Measurements from ENCODE around the gene CA12.
A peak's percentile ranks its signal among the peaks of the same experiment; 100 is the strongest.

CA12 gene

DNA sequence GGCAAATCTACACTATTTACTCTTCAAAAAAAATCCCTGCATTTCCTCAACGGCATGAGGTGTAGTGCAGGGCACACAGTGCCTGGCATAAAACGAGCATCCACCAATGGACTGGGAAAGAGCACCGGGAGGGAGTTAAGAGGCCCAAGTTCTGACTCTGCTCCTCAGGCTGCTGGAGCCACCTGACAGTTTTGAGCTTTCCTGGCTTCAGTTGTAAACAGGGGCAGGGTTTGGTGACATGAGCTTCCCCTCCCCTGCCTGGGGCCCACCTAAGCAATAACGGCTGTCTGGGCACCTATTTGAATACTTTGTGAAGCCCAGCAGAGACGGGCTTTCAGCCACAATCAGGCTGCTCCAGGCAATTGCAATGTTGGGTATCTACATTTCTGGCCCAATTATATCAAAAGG is 16.4 kb downstream of the CA12 start:
- no peak for DNase-seq
- intact Hi-C loops (cut with DNase I) = no loop called here

DNA sequence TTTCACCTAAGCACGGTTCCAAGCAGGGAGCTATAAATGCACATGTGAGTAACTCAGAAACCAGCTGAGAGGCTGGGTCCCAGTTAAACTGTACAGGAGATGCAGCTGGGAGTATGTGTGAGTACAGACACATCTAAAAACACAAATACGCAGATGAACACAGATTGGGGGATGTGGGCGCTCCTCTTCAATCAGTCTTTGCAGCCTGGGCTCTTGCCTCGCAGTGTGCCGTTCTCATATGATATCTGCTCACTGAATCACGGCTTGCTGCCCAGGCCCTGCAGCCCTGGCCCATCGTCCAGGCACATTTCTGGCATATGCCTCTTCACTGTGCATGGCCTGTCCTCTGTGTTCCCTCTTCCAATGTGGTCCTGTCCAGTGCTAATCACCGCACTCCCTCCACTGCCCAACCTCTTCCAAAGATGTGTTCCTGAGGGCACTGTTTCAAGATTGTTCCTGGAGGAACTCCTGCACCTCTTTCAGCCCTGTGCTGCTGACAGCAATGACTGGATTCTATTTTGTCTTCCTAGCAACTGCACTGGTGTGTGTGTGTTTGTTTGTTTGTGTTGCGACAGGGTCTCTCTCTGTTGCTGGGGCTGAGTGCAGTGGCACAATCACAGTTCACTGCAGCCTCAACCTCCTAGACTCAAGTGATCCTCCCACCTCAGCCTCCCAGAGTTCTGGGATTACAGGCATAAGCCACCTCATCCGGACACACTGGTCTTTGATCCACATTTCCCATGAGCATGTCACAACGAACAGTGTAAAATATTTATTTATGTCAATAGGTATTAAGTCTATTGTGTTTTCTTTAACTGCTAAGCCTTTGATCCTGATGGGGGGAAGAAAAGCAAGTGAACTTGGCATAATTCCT is 17.0 kb downstream of the CA12 start:
- intact Hi-C loops (cut with DNase I) = no loop called here
- peak in 10 of 42 donors; percentile 35 to 62 (median 52) for DNase-seq

DNA sequence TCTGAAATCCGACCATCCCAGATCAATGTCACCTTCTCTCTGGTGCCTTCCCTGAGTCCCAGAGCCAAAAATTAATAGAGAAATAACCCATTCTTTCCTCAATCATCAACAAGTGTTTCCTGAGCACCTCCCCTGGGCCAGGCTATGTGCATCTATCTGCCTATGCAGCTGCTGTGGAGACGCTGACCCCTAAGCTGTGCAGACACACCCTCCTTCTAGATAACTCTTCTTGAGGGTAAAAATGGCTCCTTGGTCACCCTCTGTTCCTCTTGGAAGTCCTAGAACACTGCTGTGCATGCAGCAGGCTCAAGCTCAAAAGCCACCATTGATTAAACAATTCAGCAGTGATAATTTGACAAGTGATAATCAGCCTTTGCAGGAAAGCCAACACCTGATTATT is 18.4 kb downstream of the CA12 start:
- intact Hi-C loops (cut with DNase I) = no loop called here
- DNase-seq = no peak

DNA sequence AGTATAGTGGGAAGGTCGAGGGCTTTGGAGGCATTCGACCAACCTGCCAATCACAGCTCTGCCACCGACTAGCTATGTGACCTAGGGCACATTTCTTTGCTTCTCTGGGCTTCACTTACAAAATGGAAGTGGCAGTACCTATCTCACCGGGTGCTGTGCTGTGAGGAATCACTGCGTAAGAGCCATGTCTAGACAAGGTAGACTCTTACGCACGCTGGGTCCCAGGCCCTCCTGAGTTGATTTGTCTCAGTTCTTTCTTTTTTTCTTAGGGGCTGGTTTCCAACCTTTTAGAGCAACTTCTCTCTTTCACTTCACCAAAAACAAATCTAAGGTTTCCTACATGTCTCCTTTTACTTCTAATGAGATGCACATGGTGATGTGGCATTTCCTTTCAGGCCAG is 18.8 kb downstream of the CA12 start:
- no peak for DNase-seq
- intact Hi-C loops (cut with DNase I) = no loop called here

DNA sequence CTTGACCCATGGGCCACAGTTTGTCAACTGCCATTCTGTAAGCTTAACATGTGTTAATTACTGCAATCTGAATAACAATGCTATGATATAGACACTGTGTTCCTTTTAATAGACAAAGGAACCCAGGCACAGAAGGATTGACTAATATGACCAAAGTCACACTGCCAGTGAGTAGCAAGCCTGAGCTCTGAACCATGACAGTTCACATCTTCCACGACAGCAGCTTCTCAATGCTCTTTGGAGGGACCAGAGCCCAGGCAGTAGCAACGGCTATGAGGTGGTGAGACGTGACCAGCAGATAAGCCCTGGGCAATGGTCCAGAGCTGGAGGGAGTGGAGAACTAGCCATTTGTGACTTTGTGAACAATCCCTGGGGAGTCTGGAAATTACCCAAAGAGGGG is 19.4 kb downstream of the CA12 start:
- DNase-seq = peak in 1 of 42 donors; percentile 25
- intact Hi-C loops (cut with DNase I) = no loop called here

DNA sequence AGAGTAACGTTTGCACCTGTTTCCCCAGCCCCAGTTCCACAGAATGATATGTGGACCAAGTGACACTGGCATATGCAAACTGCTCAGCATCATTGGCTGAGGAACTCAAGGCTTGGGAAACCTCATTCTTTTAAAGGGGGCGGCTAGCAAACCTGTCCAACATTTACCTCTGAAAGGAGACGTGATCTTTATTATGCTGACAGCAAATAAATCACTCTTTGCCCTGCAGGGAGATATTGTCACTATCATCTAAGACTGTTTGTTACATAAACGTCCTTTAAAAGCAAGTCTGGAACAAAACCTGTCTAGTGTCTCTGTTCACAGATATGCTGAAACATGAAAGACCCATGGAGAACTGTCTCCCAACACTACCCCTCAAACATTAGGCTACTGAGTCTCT is 21.5 kb downstream of the CA12 start:
- intact Hi-C loops (cut with DNase I) = no loop called here
- no peak for DNase-seq

DNA sequence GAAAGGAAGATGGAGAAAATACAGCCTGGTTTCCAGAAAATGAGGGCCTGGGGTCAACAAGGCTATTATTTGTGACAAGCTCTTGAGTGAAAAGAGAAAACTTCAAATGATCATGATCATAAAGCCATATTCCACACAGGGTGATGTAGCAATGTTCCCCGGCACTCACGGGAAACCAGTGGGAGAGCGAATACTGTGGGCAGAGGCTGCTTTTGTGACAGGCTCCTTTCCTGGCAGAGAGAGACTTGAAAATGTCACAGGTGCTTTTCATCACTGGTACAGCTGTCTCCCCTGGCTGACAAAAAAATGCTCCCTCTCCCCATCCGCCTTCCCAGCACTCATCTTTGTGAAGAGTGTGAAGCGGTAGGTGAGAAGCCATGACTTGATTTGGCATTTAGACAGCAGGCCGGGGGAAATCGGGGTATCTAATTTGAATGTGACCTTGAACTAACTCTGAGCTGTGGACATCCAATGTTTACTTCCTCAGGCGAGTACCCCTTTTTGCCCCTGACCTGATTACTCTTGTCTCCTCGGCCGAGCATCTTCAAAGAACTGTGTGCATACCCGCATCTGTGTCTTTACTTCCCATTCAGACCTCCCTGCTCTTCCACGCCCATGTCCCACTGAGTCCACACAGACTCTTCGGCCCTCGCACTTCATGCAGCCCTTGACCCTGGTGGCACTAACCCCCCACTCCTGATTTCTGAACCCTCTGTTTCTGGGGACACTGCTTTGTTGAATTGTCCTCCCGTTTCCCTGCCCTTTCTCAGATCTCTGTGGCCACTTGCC is 23.2 kb downstream of the CA12 start:
- intact Hi-C loops (cut with DNase I) = no loop called here
- DNase-seq = peak in 39 of 42 donors; percentile 35 to 91 (median 70)

DNA sequence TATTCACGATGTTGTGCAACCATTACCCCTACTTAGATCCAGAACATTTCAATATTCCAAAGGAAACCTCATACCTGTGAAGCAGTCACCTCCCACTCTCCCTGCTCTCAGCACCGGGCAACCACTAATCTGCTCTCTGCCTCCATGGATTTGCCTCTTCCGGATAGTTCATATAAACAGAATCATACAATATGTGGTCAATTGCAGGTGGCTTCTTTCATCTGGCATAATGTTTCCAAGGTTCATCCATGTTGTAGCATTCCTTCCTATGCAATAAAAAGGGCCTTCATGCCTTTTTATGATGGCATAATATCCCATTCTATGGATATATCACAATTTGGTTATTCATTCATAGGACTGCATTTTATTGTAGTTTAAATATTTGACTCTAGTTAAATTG is 23.9 kb downstream of the CA12 start:
- DNase-seq = peak in 3 of 42 donors; percentile 51 to 64 (median 51)
- intact Hi-C loops (cut with DNase I) = no loop called here

DNA sequence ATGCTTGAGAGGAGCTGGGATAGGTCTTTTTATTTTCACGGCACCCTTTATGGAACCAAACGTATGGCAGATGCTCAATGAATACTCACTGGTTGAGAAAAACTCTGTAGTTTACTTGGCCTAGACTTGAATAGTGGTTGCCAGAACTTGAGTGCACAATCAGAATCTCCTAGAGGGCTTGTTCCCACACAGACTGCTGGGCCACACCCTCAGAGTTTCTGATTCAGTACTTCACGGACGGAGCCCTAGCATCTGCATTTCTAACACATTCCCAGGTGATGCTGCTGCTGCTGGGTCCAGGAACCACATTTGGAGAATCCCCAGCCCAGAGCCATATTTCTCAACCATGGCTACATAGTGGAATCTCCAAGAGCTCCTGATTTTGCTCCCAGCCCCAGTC is 24.6 kb downstream of the CA12 start:
- intact Hi-C loops (cut with DNase I) = no loop called here
- DNase-seq = no peak

DNA sequence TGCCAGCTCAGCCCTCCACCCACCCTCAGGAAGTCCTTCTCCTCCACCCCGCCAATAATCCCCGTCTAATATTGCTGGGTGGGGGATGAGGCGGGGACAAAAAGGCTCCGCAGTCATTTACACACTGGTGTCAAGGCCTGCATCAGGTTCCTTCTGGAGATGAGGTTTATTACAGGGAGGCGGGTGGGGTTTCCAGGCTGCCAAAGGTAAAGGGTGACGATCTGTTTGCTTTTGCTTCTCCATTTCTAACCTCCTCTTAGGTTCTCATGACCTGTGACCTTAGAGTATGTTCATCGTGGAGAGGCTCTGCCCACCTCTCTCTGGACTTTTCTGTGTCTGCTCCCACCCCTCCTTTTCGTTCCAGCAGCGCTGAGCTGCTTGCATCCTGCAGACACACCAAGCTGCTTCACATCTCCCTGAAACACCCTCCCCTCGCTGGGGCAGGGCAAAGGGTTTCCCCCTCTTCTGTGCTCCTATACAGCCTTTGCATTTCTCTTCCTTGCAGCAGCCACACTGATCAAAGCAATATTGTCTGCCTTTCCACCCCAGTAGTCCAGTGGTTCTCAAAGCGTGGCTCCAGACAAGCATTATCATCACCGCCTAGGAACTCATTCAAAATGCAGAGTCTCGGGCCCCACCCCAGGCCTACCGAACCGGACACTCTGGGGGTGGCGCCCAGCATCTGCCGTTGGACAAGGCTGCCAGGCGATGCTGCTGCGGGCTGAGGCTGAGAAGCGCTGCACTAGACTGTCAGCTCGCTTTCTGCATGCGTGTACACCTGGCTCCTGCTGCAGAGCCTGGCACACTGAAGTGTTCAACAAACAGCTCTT is 26.6 kb downstream of the CA12 start:
- DNase-seq = no peak
- intact Hi-C loops (cut with DNase I) = no loop called here

DNA sequence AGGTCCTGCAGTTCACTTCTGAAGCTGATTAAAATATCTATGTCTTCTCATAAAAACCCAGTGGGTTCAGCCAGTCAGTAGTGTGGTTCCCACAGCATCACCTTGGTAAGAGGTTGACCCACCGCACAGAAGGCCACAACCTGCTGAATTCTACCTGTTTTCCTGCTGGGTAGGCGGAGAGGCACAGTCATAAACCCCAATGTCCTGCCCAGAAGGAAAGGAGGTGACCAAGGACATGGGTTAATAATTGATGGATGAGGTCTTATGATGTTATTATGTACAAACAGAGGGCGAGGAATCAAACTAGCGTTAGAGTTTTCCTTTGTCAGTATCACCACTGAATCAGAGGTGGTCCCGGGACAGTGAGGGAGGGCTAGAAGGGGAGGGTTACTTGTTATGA is 27.8 kb downstream of the CA12 start:
- no peak for DNase-seq
- intact Hi-C loops (cut with DNase I) = no loop called here

DNA sequence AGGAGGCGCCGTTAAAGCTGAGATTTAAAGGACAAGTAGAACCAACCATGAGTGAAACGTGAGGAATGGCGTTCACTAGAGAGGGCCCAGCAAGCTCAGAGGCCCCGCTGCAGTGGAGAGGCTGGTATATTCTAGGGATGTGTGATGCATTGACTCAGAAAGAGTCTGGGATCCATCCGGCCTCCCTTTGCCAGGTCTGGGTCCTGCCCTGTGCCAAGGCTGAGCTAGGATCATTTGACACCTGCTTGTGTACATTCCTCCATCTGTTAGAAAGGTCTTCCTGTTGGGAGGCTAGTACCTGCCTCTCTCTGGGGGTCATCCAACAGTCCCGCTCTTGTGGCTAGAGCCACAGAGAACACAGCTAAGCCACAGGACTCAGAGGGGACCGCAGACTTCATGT is 28.4 kb downstream of the CA12 start:
- DNase-seq = no peak
- intact Hi-C loops (cut with DNase I) = no loop called here

DNA sequence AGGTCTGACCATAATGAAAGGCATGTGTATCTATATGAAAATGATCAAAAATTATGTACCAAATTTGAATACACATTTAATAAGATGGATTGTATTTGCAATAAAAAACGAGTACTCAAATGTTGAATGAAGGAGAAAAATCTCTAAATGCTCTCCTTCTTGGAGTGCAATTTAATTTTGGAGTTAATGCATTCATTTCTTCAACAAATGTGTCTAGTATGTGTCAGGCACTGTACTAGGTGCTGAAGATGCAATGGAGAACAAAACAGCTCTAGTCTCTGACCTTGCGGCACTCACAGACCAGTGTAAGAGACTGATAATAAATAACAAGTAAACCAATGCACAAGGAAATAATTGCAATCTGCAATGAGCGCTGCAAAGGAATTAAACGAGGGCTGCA is 28.8 kb downstream of the CA12 start:
- intact Hi-C loops (cut with DNase I) = no loop called here
- no peak for DNase-seq

DNA sequence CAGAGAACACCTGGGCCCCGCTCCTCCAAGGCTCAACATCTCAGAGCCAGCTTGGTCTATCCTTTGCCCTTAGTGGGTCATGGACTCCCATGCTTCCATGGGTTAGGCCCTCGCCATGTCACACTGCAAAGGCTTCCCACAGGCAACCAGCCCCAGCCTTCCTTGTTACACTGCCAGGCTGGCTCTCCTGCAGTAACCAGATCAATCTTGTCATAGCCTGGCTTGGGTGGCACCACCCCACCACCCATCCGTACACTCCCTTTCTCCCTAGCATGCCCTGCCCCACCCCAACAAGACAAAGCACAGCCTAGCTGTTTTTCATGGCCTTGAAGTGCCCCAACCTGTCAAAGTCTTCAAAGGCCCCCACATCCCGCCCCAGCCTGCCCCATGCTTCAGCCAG is 30.5 kb downstream of the CA12 start:
- intact Hi-C loops (cut with DNase I) = no loop called here

DNA sequence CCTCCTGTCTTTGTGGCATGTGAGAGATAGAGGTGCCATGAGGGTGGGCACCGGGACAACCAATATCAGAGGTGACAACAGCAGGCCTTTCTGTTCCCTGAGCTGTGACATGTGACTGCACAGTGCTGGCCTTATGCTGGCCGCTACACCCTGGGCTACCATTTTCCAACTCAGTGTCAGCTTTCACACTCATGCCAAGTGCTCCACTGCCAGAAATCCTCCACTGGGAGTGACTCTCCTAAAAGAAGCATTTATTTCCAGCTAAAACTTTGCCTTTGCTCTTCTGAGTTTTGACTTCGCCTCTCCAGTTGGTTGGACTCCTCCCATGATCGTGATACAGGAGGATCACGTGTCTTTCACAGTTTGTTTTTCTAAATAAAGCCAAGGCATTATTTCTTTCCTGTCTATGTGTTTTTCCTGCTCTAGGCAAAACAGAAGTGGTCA is 31.4 kb downstream of the CA12 start:
- peak in 2 of 42 donors; percentile 18 to 56 for DNase-seq
- intact Hi-C loops (cut with DNase I) = no loop called here

More for the DNA sequence above, 30.5 kb downstream of the CA12 start:
- no peak for DNase-seq

DNA sequence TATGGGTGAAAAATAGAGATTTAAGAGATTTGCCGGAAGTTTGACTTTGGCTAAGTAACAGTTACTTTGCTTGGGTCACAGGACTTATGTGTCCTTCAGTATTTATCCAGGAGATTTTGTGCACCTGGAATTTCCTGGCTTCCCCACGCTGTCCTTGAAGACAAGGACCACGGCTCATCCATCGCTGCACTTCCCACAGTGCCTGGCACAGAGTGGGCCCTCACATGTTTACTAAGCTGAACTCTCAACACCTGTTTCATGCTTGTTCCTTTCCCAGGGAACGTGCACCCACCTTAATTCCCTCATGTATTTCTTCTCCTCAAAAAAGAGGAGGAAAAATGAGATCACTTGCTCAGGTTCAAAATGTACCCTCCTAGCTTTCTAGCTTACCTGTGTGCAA is 32.0 kb downstream of the CA12 start:
- intact Hi-C loops (cut with DNase I) = no loop called here
- no peak for DNase-seq

DNA sequence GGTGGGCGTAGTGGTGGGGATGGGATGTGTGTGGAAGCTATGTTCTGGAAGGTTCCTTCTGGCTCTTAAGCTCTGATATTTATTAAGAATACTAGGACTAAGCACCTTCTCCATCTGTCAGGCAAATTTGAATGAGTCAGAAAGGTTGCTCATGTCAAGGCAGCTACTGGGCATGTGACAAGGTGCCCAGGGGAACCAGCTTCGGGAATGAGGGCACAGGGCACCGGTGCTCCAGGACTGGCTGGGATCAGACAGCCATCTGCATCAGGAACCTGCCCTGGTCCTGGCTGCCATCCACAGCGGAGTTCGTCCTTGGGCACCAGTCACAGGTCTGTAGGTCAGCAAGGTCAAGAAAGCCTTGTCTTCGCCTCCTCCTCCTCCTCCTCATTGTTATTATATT is 32.5 kb downstream of the CA12 start:
- DNase-seq = no peak
- intact Hi-C loops (cut with DNase I) = no loop called here

DNA sequence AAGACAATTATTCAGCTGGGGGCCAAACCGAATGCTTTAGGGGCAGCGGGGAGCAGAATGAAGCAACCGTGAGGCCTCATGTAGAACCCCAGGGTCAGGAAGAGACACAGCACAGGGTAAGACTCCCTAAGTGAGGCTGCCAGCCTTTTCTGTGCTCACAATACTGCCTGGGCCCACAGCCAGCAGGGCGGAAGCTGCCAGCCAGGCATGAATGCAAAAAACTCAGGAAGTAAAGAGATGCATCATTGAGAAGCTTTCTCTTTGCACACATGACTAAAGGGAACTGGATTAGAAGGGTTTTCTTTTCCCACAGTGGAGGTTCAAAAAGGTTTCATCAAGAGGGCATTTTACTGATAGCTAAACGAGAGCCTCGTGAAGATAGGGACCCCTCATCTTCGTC is 33.3 kb downstream of the CA12 start:
- DNase-seq = peak in 39 of 42 donors; percentile 39 to 89 (median 68)
- intact Hi-C loops (cut with DNase I) = no loop called here

DNA sequence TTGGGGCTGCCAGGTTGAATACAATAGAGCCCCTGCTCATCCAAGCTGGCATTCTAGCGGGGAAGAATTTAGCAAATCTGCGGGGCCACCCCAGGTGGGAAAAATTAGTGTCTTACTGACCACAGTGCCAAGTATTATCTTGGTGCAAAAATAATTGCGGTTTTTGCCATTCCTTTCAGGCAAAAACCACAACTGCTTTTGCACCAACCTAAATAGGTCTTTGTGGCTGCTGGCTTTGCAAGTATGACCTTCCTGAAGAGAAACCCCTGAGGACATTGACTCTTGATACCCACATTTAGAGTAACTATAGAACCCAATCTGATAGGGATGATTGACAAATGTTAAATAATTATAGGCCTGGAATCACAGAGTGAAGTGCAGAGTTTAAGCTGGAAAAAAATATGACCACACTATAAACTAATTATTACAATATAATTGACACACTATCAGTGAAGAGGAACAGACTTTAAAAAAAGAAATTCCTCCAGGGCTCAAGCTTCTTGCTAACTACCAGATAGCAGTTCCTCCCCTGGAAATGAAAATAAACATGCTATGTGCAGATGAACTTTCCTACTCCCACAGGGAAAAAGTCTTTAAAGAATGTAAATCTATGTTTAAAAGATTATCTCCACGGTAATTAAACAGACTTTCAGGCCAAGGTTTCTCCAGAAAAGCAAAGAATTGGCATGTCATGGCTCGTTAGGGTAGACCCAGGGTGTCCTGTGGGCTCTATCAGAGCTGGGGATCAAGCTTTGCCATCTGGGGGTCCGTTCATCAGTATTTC is 34.4 kb downstream of the CA12 start:
- intact Hi-C loops (cut with DNase I) = no loop called here
- DNase-seq = no peak
